Measurements from ENCODE around the gene SLC26A5.

GRCh38 chr7:103369432-103369831 is 76.6 kb downstream of the SLC26A5 start:
- TF ChIP-seq, protein P1, sequence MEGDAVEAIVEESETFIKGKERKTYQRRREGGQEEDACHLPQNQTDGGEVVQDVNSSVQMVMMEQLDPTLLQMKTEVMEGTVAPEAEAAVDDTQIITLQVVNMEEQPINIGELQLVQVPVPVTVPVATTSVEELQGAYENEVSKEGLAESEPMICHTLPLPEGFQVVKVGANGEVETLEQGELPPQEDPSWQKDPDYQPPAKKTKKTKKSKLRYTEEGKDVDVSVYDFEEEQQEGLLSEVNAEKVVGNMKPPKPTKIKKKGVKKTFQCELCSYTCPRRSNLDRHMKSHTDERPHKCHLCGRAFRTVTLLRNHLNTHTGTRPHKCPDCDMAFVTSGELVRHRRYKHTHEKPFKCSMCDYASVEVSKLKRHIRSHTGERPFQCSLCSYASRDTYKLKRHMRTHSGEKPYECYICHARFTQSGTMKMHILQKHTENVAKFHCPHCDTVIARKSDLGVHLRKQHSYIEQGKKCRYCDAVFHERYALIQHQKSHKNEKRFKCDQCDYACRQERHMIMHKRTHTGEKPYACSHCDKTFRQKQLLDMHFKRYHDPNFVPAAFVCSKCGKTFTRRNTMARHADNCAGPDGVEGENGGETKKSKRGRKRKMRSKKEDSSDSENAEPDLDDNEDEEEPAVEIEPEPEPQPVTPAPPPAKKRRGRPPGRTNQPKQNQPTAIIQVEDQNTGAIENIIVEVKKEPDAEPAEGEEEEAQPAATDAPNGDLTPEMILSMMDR (IDR thresholded peaks at IDR 0.05), result no peak
- no peak for TF ChIP-seq ZFX (IDR thresholded peaks at IDR 0.05; ENCODE audit: borderline replicate concordance)

All from 22Rv1 (cell line).